GM21360 (cell line): ENCODE data around the gene PCIF1.
"Not testable (repeated sequence)": the region's sequence is repeated elsewhere in the genome, so short reads cannot be mapped to it uniquely, and the experiment has no call there.

Source experiments
- ATAC-seq: cut with Tn5 transposase; IDR thresholded peaks from one replicate; pipeline ENCODE4 v1.9.1; 2021; ENCODE audit warnings: mild to moderate bottlenecking, moderate library complexity; ENCODE audit not compliant: unreplicated experiment

PCIF1 gene

DNA sequence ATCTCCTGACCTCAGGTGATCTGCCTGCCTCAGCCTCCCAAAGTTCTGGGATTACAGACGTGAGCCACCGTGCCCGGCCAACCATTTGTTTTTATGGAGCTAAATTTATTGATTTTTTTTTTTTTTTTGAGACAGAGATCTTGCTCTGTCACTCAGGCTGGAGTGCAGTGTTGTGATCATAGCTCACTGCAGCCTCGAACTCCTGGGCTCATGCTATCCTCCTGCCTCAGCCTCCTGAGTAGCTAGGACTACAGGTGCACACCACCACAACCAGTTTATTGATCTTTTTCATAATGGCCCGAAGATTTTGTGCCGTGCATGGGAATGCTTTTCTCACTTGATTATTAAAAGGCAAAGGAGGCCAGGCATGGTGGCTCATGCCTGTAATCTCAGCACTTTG is 54.3 kb downstream of the PCIF1 start:
- ATAC-seq = not testable (repeated sequence)

GRCh38 chr20:45991616-45992015 is 57.1 kb downstream of the PCIF1 start:
- no peak for ATAC-seq

- ATAC-seq = no peak
Measured at GRCh38 chr20:45993197-45993951, 58.9 kb downstream of the PCIF1 start.

DNA sequence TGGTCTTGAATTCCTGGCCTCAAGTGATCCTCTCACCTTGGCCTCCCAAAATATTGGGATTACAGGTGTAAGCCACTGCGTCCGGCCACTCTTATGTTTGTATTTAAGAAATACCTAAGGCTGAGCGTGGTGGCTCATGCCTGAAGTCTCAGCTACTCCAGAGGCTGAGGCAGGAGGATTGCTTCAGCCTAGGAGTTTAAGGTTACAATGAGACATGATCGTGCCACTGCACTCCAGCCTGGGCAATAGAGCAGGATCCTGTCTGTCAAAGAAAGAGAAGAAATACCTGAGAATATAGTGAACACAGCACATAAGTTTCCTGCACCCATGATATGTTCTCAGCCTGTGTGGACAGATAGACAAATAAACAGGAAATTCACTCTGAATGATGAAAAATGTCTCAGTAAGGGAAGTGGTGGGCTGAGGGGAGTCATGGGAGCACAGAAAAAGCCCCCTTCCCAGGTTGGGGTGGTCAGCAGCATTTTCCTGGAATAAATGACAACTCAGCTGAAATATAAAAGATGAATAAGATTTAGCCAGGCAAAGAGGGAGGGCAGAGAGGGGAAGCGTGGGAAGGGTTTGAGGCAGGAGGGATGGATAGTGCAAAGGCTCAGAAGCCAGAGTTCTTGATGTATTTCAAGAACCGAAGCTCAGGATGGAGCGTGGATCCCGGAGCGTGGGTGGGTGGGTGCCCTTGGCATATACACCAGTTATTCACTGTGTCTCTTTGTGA is 60.4 kb downstream of the PCIF1 start:
- no peak for ATAC-seq

- ATAC-seq = not testable (repeated sequence)
Measured at GRCh38 chr20:45995495-45996097, 61.1 kb downstream of the PCIF1 start.

GRCh38 chr20:45997187-45997586 is 62.7 kb downstream of the PCIF1 start:
- no peak for ATAC-seq
